Keratinocyte (primary cell): ENCODE measurements around the gene C1D. TPM values are rescaled to one million over a fixed set of nuclear protein-coding genes. Genes with fewer than 3 reads are reported as not detected.

Experiments
- DNase-seq: peaks from one replicate; pipeline ENCODE4 v3.0.0-alpha.2; 2011; ENCODE audit warnings: low read depth, missing footprints, low spot score
- FAIRE-seq: peaks from 2 replicates; lab custom pipeline; 2011; peaks lifted over from hg19 to GRCh38; lab: Jason Lieb, UNC
- H2AFZ ChIP-seq: 2 replicates; pipeline ENCODE4 v1.6.0; 2012; ENCODE audit warnings: low read length, control low read depth, inconsistent platforms; ENCODE audit not compliant: control insufficient read depth
- H3K27ac ChIP-seq: 2 replicates; pipeline ENCODE4 v1.5.1; 2011; ENCODE audit warnings: low read length; ENCODE audit not compliant: control insufficient read depth, insufficient read depth
- H3K27me3 ChIP-seq: 3 replicates; pipeline ENCODE4 v1.6.0; 2011; ENCODE audit warnings: low read length; ENCODE audit not compliant: control insufficient read depth, insufficient read depth; ENCODE audit errors: extremely low read depth
- H3K36me3 ChIP-seq, 2 experiments: 2 replicates in 1 of 2; 3 replicates in 1 of 2; pipeline ENCODE4 v1.5.1; 2011; ENCODE audit warnings: low read length in 2 of 2, mild to moderate bottlenecking in 1 of 2; ENCODE audit not compliant: control insufficient read depth in 2 of 2, insufficient read depth in 2 of 2; ENCODE audit errors: extremely low read depth in 1 of 2
- H3K4me1 ChIP-seq: 3 replicates; pipeline ENCODE4 v1.5.1; 2011; ENCODE audit warnings: low read length; ENCODE audit not compliant: control insufficient read depth, insufficient read depth; ENCODE audit errors: extremely low read depth
- H3K4me2 ChIP-seq: 3 replicates; pipeline ENCODE4 v1.6.0; 2011; ENCODE audit warnings: low read depth, low read length; ENCODE audit not compliant: control insufficient read depth, insufficient read depth; ENCODE audit errors: extremely low read depth
- H3K4me3 ChIP-seq, 3 experiments: fragments of 200-600 bp in 1 of 3; sonication (generic) in 1 of 3; 2 replicates in 2 of 3; 3 replicates in 1 of 3; pipeline ENCODE4 v1.5.1; 2011 to 2016; ENCODE audit warnings: low read length in 3 of 3, mild to moderate bottlenecking in 3 of 3, control low read depth in 2 of 3, inconsistent platforms in 1 of 3, low read depth in 1 of 3, mixed read lengths in 1 of 3, mixed run types in 1 of 3, moderate library complexity in 1 of 3; ENCODE audit not compliant: control insufficient read depth in 2 of 3, insufficient read depth in 2 of 3; ENCODE audit errors: extremely low read depth in 1 of 3
- H3K79me2 ChIP-seq: 2 replicates; pipeline ENCODE4 v1.6.0; 2012; ENCODE audit warnings: low read length; ENCODE audit not compliant: control insufficient read depth, insufficient read depth
- H3K9ac ChIP-seq: 3 replicates; pipeline ENCODE4 v1.6.0; 2011; ENCODE audit warnings: low read length; ENCODE audit not compliant: control insufficient read depth, insufficient read depth; ENCODE audit errors: extremely low read depth
- H3K9me1 ChIP-seq: 3 replicates; pipeline ENCODE4 v1.6.0; 2011; ENCODE audit warnings: low read length; ENCODE audit not compliant: control insufficient read depth, insufficient read depth; ENCODE audit errors: extremely low read depth
- H3K9me3 ChIP-seq: 2 replicates; pipeline ENCODE4 v1.5.1; 2012; ENCODE audit warnings: low read depth, low read length; ENCODE audit not compliant: control insufficient read depth
- H4K20me1 ChIP-seq: 3 replicates; pipeline ENCODE4 v1.6.0; 2011; ENCODE audit warnings: low read length; ENCODE audit not compliant: control insufficient read depth, insufficient read depth; ENCODE audit errors: extremely low read depth
- EZH2 ChIP-seq: IDR thresholded peaks from one replicate; pipeline ENCODE4 v1.6.1; 2012; ENCODE audit warnings: inconsistent platforms, mild to moderate bottlenecking, low read length, moderate library complexity
- dilution Hi-C: fragments of 300-500 bp; cut with MboI; formaldehyde crosslinking; loops from one replicate; pipeline ENCODE4 v1.7.0; 2020; ENCODE audit warnings: low sequenced_read_pairs; ENCODE audit not compliant: extremely low pct_ligation_motif_present
- polyA plus RNA-seq, 5 experiments: library from polyadenylated mRNA; depleted of rRNA in 3 of 5; stranded (reverse) in 3 of 5; stranded (forward) in 1 of 5; unstranded in 1 of 5; fragments of >200 nt; gene quantifications; 1 replicate in 1 of 5; 2 replicates in 3 of 5; 3 replicates in 1 of 5; pipeline versions ENCODE4 v1.2.1 to v1.2.3, GENCODE V29; 2011 to 2012; ENCODE audit warnings: missing spikeins in 2 of 5, low read depth in 1 of 5, low replicate concordance in 1 of 5
- TF ChIP-seq, protein P1 (sequence below), 3 experiments: IDR thresholded peaks in 1 of 3; conservative IDR thresholded peaks in 1 of 3; optimal IDR thresholded peaks in 1 of 3; 2 replicates in 2 of 3; 3 replicates in 1 of 3; pipeline versions ENCODE3 to v1.5.1; 2011; ENCODE audit warnings: low read length in 3 of 3, mild to moderate bottlenecking in 3 of 3, moderate library complexity in 2 of 3, control low read depth in 1 of 3, inconsistent platforms in 1 of 3; ENCODE audit not compliant: insufficient read depth in 2 of 3; ENCODE audit errors: extremely low read depth in 1 of 3

The C1D gene
- polyA plus RNA-seq, 1 donor (not counting 4 experiments of a cell fraction or from before 2014, with no cell fraction given) = 45.3 TPM

DNA sequence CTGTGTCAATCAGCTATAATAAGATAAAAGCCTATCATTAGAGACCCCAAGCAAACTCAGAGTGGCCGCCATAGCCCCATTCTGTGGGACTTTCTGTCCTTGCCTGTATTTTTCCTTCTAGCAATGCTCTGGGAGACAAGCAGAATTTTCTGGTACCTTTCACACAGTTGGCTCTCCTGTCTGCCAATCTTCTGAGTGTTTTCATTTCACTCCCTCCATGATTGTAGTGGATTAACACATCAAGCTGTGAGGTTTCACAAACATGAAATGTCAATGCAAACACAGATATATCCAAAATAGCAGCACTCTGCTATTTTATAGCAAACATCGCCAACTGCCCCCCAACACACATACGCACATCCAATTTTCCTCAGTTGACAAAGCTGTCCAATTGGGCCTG is 64.9 kb downstream of the C1D start:
- no peak for TF ChIP-seq EZH2
- TF ChIP-seq, protein P1, sequence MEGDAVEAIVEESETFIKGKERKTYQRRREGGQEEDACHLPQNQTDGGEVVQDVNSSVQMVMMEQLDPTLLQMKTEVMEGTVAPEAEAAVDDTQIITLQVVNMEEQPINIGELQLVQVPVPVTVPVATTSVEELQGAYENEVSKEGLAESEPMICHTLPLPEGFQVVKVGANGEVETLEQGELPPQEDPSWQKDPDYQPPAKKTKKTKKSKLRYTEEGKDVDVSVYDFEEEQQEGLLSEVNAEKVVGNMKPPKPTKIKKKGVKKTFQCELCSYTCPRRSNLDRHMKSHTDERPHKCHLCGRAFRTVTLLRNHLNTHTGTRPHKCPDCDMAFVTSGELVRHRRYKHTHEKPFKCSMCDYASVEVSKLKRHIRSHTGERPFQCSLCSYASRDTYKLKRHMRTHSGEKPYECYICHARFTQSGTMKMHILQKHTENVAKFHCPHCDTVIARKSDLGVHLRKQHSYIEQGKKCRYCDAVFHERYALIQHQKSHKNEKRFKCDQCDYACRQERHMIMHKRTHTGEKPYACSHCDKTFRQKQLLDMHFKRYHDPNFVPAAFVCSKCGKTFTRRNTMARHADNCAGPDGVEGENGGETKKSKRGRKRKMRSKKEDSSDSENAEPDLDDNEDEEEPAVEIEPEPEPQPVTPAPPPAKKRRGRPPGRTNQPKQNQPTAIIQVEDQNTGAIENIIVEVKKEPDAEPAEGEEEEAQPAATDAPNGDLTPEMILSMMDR (optimal IDR thresholded peaks at IDR 0.05 in 1 of 3, IDR thresholded peaks at IDR 0.05 in 1 of 3, conservative IDR thresholded peaks at IDR 0.05 in 1 of 3; ENCODE audit: extremely low read depth in 1 of 3, insufficient read depth in 2 of 3, low read length in 3 of 3) = no peak
- peak overlapping the region; percentile 75 for H3K9ac ChIP-seq
- H2AFZ ChIP-seq = peak overlapping the region; percentile 43
- no peaks in the 10 kb centered on the region for H3K9me1 ChIP-seq
- H3K4me3 ChIP-seq = no peak overlapping the region
- no peaks in the 10 kb centered on the region for H3K79me2 ChIP-seq
- no peak for FAIRE-seq
- DNase-seq = no peak
- H3K9me3 ChIP-seq = no peaks in the 10 kb centered on the region
- H3K36me3 ChIP-seq = no peaks in the 10 kb centered on the region
- H3K4me1 ChIP-seq = peaks cover 29% of the 10 kb centered on the region
- peak overlapping the region; percentile 97 for H3K4me2 ChIP-seq
- dilution Hi-C loops = no loop called here
- no peaks in the 10 kb centered on the region for H3K27me3 ChIP-seq
- H4K20me1 ChIP-seq = no peaks in the 10 kb centered on the region
- H3K27ac ChIP-seq = peak overlapping the region; percentile 96

DNA sequence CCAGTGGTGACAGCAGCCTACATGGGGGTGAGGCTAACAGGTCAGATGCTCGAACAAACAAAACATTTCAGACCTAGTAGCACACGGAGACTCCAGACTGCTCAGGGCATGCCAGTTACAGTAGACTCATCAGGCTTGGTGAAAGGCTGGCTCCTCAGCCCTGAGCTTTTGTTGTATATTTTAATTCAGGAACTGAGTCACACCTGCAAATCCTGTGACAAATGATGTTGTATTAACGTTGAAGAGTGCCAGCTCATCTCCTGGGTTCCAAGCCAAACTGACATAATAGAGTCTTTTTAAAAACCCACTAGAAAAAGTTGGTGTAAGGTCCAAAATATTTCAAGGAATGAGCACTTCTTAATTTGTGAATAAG is 65.3 kb downstream of the C1D start:
- peak; percentile 69 for DNase-seq
- H3K4me2 ChIP-seq = peak overlapping the region; percentile 97
- no peaks in the 10 kb centered on the region for H3K36me3 ChIP-seq
- peak overlapping the region; percentile 90 for H2AFZ ChIP-seq
- peak; percentile 96 for FAIRE-seq
- dilution Hi-C loops = no loop called here
- H3K27ac ChIP-seq = peak overlapping the region; percentile 96
- H3K4me1 ChIP-seq = peaks cover 29% of the 10 kb centered on the region
- H3K9me3 ChIP-seq = no peaks in the 10 kb centered on the region
- no peaks in the 10 kb centered on the region for H3K79me2 ChIP-seq
- no peaks in the 10 kb centered on the region for H4K20me1 ChIP-seq
- no peaks in the 10 kb centered on the region for H3K27me3 ChIP-seq
- no peaks in the 10 kb centered on the region for H3K9me1 ChIP-seq
- no peak for TF ChIP-seq EZH2
- TF ChIP-seq, protein P1 (optimal IDR thresholded peaks at IDR 0.05 in 1 of 3, IDR thresholded peaks at IDR 0.05 in 1 of 3, conservative IDR thresholded peaks at IDR 0.05 in 1 of 3; ENCODE audit: extremely low read depth in 1 of 3, insufficient read depth in 2 of 3, low read length in 3 of 3) = no peak
- peak overlapping the region; percentile 75 for H3K9ac ChIP-seq
- H3K4me3 ChIP-seq = peak overlapping the region; percentile 2 to 68 (median 63)
